ENCODE measurements around the gene CCDC9B. TPM values are rescaled to one million over a fixed set of nuclear protein-coding genes. Genes with fewer than 3 reads are reported as not detected.

The CCDC9B gene
- total and polyA plus RNA-seq, 2 donors (not counting 1 experiment from before 2014, with no cell fraction given): 2.0 to 38.0 TPM

DNA sequence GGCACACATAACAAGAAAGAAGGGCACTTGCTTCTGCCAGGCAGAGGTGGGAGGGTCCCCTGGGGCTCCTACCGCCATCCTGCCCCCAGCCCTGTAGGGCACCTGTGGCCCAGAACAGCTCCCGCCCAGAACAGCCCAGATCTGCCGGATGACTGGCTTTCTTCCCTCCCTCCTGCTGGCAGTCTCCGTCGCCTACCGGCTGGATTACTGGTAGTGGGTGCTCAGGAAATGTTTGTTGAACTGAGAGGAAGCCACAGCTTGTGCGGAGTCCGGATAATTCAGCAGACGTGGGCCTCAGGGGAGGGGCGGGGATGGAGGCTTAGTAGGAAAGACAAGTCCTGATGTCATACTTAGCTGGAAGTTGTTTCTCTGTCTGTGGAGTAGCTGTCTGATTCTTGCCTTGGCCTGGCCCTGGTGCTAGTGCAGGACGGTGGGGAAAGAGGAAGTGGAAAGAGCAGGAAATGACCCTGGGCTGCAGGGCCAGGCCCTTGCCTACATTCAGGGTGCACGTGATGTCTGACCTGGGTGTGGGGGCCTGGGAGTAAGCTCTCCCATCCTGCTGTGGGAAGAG lies 6.7 kb downstream of the CCDC9B start:
- peaks cover 18% of the 10 kb centered on the region for H3K4me1 ChIP-seq (ENCODE audit: control insufficient read depth, extremely low read depth, insufficient read depth, low read length)
- H3K4me3 ChIP-seq (replicated peaks in 1 of 4; ENCODE audit: control extremely low read depth in 1 of 4, insufficient read depth in 1 of 4, low read depth in 3 of 4, low read length in 4 of 4): no peak overlapping the region
- peak overlapping the region; percentile 32 for H3K27ac ChIP-seq (ENCODE audit: insufficient read depth, low read length)
- TF ChIP-seq, protein P1, sequence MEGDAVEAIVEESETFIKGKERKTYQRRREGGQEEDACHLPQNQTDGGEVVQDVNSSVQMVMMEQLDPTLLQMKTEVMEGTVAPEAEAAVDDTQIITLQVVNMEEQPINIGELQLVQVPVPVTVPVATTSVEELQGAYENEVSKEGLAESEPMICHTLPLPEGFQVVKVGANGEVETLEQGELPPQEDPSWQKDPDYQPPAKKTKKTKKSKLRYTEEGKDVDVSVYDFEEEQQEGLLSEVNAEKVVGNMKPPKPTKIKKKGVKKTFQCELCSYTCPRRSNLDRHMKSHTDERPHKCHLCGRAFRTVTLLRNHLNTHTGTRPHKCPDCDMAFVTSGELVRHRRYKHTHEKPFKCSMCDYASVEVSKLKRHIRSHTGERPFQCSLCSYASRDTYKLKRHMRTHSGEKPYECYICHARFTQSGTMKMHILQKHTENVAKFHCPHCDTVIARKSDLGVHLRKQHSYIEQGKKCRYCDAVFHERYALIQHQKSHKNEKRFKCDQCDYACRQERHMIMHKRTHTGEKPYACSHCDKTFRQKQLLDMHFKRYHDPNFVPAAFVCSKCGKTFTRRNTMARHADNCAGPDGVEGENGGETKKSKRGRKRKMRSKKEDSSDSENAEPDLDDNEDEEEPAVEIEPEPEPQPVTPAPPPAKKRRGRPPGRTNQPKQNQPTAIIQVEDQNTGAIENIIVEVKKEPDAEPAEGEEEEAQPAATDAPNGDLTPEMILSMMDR (conservative IDR thresholded peaks at IDR 0.05 in 1 of 2, IDR thresholded peaks at IDR 0.05 in 1 of 2; ENCODE audit: low read depth in 1 of 2, low read length in 2 of 2): no peak
- no peak for TF ChIP-seq EZH2 (IDR thresholded peaks at IDR 0.05; ENCODE audit: low read length, missing control alignments)
- H3K9me3 ChIP-seq (ENCODE audit: control insufficient read depth, insufficient read depth, low read depth, low read length): no peaks in the 10 kb centered on the region
- H3K36me3 ChIP-seq (ENCODE audit: control insufficient read depth, insufficient read depth, low read length): peaks cover 24% of the 10 kb centered on the region
- H3K79me2 ChIP-seq (ENCODE audit: control insufficient read depth, insufficient read depth, low read length): peaks cover 7% of the 10 kb centered on the region
- no peak overlapping the region for H3K9ac ChIP-seq (ENCODE audit: insufficient read depth, low read length)
- H3K4me2 ChIP-seq (ENCODE audit: extremely low read depth, insufficient read depth, low read length): no peak overlapping the region
- no peaks in the 10 kb centered on the region for H3K27me3 ChIP-seq (ENCODE audit: control insufficient read depth, insufficient read depth, low read length)
- no peak overlapping the region for H2AFZ ChIP-seq (ENCODE audit: low read length)
- no peaks in the 10 kb centered on the region for H4K20me1 ChIP-seq (ENCODE audit: control insufficient read depth, extremely low read depth, insufficient read depth, low read length)
- DNase-seq (ENCODE audit: low read depth in 2 of 2): peak; percentile 60 to 75

DNA sequence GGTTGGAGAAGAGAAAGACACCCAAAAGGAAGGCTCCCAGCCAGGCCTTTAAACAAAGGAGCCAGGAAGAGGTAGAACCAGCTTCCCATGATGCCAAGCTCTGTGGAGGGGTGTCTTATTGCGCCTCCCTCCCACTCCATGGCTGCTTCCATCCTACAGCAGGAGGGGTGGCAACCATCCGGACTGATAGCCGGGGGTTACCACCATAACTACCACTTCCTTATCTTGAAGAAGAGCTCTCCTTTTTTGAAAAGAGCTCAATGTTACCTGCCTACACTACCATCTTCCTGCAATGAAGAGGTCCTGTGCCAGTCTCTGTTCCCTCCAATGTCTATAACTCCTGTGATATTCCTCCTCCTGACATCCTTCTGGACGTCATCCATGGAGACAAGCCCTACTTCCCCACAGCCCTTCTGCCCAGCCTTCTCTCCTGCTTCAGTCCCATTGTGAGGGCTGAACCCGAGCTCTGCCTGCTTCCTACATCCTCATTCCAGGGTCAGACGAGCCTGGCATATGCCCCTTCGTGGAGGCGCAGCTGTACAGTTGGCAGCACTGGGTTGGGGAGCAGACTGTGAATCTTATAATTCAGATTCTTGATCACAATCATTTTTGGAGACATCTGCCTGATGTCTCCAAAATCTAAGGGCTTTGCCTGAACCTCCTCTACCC lies 8.5 kb downstream of the CCDC9B start:
- no peak for TF ChIP-seq EZH2 (IDR thresholded peaks at IDR 0.05; ENCODE audit: low read length, missing control alignments)
- TF ChIP-seq, protein P1 (conservative IDR thresholded peaks at IDR 0.05 in 1 of 2, IDR thresholded peaks at IDR 0.05 in 1 of 2; ENCODE audit: low read depth in 1 of 2, low read length in 2 of 2): no peak
- no peaks in the 10 kb centered on the region for H3K79me2 ChIP-seq (ENCODE audit: control insufficient read depth, insufficient read depth, low read length)
- H3K4me1 ChIP-seq (ENCODE audit: control insufficient read depth, extremely low read depth, insufficient read depth, low read length): peaks cover 8% of the 10 kb centered on the region
- H3K27me3 ChIP-seq (ENCODE audit: control insufficient read depth, insufficient read depth, low read length): no peaks in the 10 kb centered on the region
- no peak overlapping the region for H3K4me2 ChIP-seq (ENCODE audit: extremely low read depth, insufficient read depth, low read length)
- H2AFZ ChIP-seq (ENCODE audit: low read length): no peak overlapping the region
- H3K27ac ChIP-seq (ENCODE audit: insufficient read depth, low read length): no peak overlapping the region
- no peaks in the 10 kb centered on the region for H4K20me1 ChIP-seq (ENCODE audit: control insufficient read depth, extremely low read depth, insufficient read depth, low read length)
- no peak for DNase-seq (ENCODE audit: low read depth in 2 of 2)
- H3K4me3 ChIP-seq (replicated peaks in 1 of 4; ENCODE audit: control extremely low read depth in 1 of 4, insufficient read depth in 1 of 4, low read depth in 3 of 4, low read length in 4 of 4): no peak overlapping the region
- no peak overlapping the region for H3K9ac ChIP-seq (ENCODE audit: insufficient read depth, low read length)
- no peaks in the 10 kb centered on the region for H3K9me3 ChIP-seq (ENCODE audit: control insufficient read depth, insufficient read depth, low read depth, low read length)
- peaks cover 22% of the 10 kb centered on the region for H3K36me3 ChIP-seq (ENCODE audit: control insufficient read depth, insufficient read depth, low read length)

DNA sequence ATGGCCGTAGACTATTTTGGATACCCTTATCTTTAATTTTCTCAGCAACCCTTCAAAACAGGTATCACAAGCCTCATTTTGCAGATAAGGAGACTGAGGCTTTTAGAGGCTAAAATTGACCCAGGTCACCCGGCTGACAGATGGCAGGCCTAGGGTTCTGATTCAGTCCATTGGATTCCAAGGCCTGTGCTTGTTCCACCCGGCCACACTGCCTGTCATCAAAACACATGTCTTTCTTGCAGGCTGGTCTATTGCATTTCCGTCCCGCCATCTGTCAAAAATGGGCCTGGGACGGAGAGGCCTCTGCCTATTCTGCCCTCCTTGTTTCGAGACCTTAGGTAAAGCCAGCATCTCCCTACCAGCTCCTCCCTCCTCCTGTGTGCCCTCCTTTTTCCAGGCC lies 9.1 kb downstream of the CCDC9B start:
- DNase-seq (ENCODE audit: low read depth in 2 of 2): no peak
- H3K27ac ChIP-seq (ENCODE audit: insufficient read depth, low read length): no peak overlapping the region
- H3K36me3 ChIP-seq (ENCODE audit: control insufficient read depth, insufficient read depth, low read length): peaks cover 17% of the 10 kb centered on the region

More for the DNA sequence above, 9.1 kb downstream of the CCDC9B start:
- H4K20me1 ChIP-seq (ENCODE audit: control insufficient read depth, extremely low read depth, insufficient read depth, low read length): no peaks in the 10 kb centered on the region
- no peak overlapping the region for H2AFZ ChIP-seq (ENCODE audit: low read length)
- H3K27me3 ChIP-seq (ENCODE audit: control insufficient read depth, insufficient read depth, low read length): no peaks in the 10 kb centered on the region
- H3K9ac ChIP-seq (ENCODE audit: insufficient read depth, low read length): no peak overlapping the region
- peaks cover 8% of the 10 kb centered on the region for H3K4me1 ChIP-seq (ENCODE audit: control insufficient read depth, extremely low read depth, insufficient read depth, low read length)
- no peak overlapping the region for H3K4me2 ChIP-seq (ENCODE audit: extremely low read depth, insufficient read depth, low read length)
- H3K4me3 ChIP-seq (replicated peaks in 1 of 4; ENCODE audit: control extremely low read depth in 1 of 4, insufficient read depth in 1 of 4, low read depth in 3 of 4, low read length in 4 of 4): no peak overlapping the region
- H3K9me3 ChIP-seq (ENCODE audit: control insufficient read depth, insufficient read depth, low read depth, low read length): no peaks in the 10 kb centered on the region
- TF ChIP-seq EZH2 (IDR thresholded peaks at IDR 0.05; ENCODE audit: low read length, missing control alignments): no peak
- TF ChIP-seq, protein P1 (conservative IDR thresholded peaks at IDR 0.05 in 1 of 2, IDR thresholded peaks at IDR 0.05 in 1 of 2; ENCODE audit: low read depth in 1 of 2, low read length in 2 of 2): no peak
- H3K79me2 ChIP-seq (ENCODE audit: control insufficient read depth, insufficient read depth, low read length): no peaks in the 10 kb centered on the region
